22Rv1 (cell line): ENCODE data around the gene MMP24.

Source experiments
- ZFX ChIP-seq: fragments of 450-650 bp; IDR thresholded peaks from 2 replicates; pipeline ENCODE4 v1.6.1; 2017; ENCODE audit warnings: antibody characterized with exemption, borderline replicate concordance
- TF ChIP-seq, protein P1 (sequence below): fragments of 450-650 bp; IDR thresholded peaks from 2 replicates; pipeline ENCODE4 v1.5.1; 2017; ENCODE audit warnings: mild to moderate bottlenecking

DNA sequence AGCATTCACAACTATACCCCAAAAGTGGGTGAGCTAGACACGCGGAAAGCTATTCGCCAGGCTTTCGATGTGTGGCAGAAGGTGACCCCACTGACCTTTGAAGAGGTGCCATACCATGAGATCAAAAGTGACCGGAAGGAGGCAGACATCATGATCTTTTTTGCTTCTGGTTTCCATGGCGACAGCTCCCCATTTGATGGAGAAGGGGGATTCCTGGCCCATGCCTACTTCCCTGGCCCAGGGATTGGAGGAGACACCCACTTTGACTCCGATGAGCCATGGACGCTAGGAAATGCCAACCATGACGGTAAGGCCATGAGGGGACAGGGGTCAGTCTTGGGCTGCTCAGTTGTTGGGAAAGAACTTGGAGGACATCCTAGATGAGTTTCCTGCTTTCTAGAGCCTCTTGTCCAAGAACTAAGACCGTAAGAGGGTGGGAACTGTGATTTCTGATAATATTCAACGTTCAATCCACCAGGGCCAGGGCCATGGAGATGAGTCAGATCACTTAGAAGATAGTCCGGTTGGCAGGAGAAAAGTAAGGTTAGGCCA lies 28.0 kb downstream of the MMP24 start:
- TF ChIP-seq, protein P1, sequence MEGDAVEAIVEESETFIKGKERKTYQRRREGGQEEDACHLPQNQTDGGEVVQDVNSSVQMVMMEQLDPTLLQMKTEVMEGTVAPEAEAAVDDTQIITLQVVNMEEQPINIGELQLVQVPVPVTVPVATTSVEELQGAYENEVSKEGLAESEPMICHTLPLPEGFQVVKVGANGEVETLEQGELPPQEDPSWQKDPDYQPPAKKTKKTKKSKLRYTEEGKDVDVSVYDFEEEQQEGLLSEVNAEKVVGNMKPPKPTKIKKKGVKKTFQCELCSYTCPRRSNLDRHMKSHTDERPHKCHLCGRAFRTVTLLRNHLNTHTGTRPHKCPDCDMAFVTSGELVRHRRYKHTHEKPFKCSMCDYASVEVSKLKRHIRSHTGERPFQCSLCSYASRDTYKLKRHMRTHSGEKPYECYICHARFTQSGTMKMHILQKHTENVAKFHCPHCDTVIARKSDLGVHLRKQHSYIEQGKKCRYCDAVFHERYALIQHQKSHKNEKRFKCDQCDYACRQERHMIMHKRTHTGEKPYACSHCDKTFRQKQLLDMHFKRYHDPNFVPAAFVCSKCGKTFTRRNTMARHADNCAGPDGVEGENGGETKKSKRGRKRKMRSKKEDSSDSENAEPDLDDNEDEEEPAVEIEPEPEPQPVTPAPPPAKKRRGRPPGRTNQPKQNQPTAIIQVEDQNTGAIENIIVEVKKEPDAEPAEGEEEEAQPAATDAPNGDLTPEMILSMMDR, result no peak
- TF ChIP-seq ZFX, result no peak
